Mucosa of rectum (tissue), 2 donors: ENCODE results near the gene ACP3.
A peak's percentile ranks its signal among the peaks of the same experiment; 100 is the strongest.
"Not testable (repeated sequence)": the region's sequence is repeated elsewhere in the genome, so short reads cannot be mapped to it uniquely, and the experiment has no call there.

Experiments used
- H3K27ac ChIP-seq, 2 donors: one replicate each; pipeline ENCODE4 v1.7.0; 2013; ENCODE audit warnings: inconsistent platforms in 2 of 2, low read depth in 2 of 2, low read length in 2 of 2
- H3K27me3 ChIP-seq, 2 donors: one replicate each; pipeline ENCODE4 v1.7.0; 2013; ENCODE audit warnings: low read length in 2 of 2; ENCODE audit not compliant: control insufficient read depth in 2 of 2, insufficient read depth in 2 of 2
- H3K36me3 ChIP-seq, 2 donors: one replicate each; pipeline ENCODE4 v1.7.0; 2013; ENCODE audit warnings: low read length in 2 of 2; ENCODE audit not compliant: control insufficient read depth in 2 of 2, insufficient read depth in 2 of 2
- H3K4me1 ChIP-seq, 2 donors: one replicate each; pipeline ENCODE4 v1.7.0; 2013; ENCODE audit warnings: low read length in 2 of 2, mild to moderate bottlenecking in 1 of 2; ENCODE audit not compliant: control insufficient read depth in 2 of 2, insufficient read depth in 2 of 2
- H3K4me3 ChIP-seq, 2 donors: one replicate each; pipeline ENCODE4 v1.7.0; 2013; ENCODE audit warnings: low read length in 2 of 2
- H3K9ac ChIP-seq, 2 donors: one replicate each; pipeline ENCODE4 v1.7.0; 2013; ENCODE audit warnings: low read length in 2 of 2, low read depth in 1 of 2, mild to moderate bottlenecking in 1 of 2
- H3K9me3 ChIP-seq, 2 donors: one replicate each; pipeline ENCODE4 v1.7.0; 2013; ENCODE audit warnings: low read length in 2 of 2; ENCODE audit not compliant: control insufficient read depth in 2 of 2
- donor health status: healthy.
- donor health status: Normal muscosa, but diverticular disease.

The ACP3 gene

GRCh38 chr3:132354916-132355702 lies 37.9 kb downstream of the ACP3 start:
- H3K9me3 ChIP-seq, result no peaks in the 10 kb centered on the region
- no peak overlapping the region for H3K27ac ChIP-seq
- no peaks in the 10 kb centered on the region for H3K4me1 ChIP-seq
- no peak overlapping the region for H3K4me3 ChIP-seq
- no peak overlapping the region for H3K9ac ChIP-seq
- H3K36me3 ChIP-seq, result no peaks in the 10 kb centered on the region
- no peaks in the 10 kb centered on the region for H3K27me3 ChIP-seq

GRCh38 chr3:132356568-132356967 lies 39.4 kb downstream of the ACP3 start:
- no peaks in the 10 kb centered on the region for H3K36me3 ChIP-seq
- no peaks in the 10 kb centered on the region for H3K4me1 ChIP-seq
- no peak overlapping the region for H3K27ac ChIP-seq
- no peak overlapping the region for H3K9ac ChIP-seq
- no peaks in the 10 kb centered on the region for H3K9me3 ChIP-seq
- H3K27me3 ChIP-seq, result no peaks in the 10 kb centered on the region
- no peak overlapping the region for H3K4me3 ChIP-seq

GRCh38 chr3:132360717-132361116 lies 43.5 kb downstream of the ACP3 start:
- Histone ChIP-seq H3K4me3 (no peak overlapping the region), H3K27ac (no peak overlapping the region), H3K27me3 (no peaks in the 10 kb centered on the region), H3K36me3 (no peaks in the 10 kb centered on the region), H3K4me1 (no peaks in the 10 kb centered on the region), H3K9ac (no peak overlapping the region), H3K9me3 (no peaks in the 10 kb centered on the region)

GRCh38 chr3:132362329-132362728 lies 45.1 kb downstream of the ACP3 start:
- no peaks in the 10 kb centered on the region for H3K36me3 ChIP-seq
- no peak overlapping the region for H3K27ac ChIP-seq
- no peaks in the 10 kb centered on the region for H3K9me3 ChIP-seq
- H3K9ac ChIP-seq, result no peak overlapping the region
- H3K4me3 ChIP-seq, result no peak overlapping the region
- H3K4me1 ChIP-seq, result no peaks in the 10 kb centered on the region
- H3K27me3 ChIP-seq, result no peaks in the 10 kb centered on the region

- Histone ChIP-seq H3K9ac (no peak overlapping the region), H3K27me3 (no peaks in the 10 kb centered on the region), H3K4me3 (no peak overlapping the region), H3K9me3 (no peaks in the 10 kb centered on the region), H3K27ac (no peak overlapping the region), H3K4me1 (no peaks in the 10 kb centered on the region), H3K36me3 (no peaks in the 10 kb centered on the region)
Measured at GRCh38 chr3:132368515-132368914, 51.3 kb downstream of the ACP3 start.

- Histone ChIP-seq H3K27me3 (no peaks in the 10 kb centered on the region), H3K27ac (no peak overlapping the region), H3K9me3 (no peaks in the 10 kb centered on the region), H3K9ac (no peak overlapping the region), H3K4me3 (no peak overlapping the region), H3K4me1 (no peaks in the 10 kb centered on the region), H3K36me3 (no peaks in the 10 kb centered on the region)
Measured at GRCh38 chr3:132368962-132369361, 51.8 kb downstream of the ACP3 start.

GRCh38 chr3:132376945-132377354 lies 59.7 kb downstream of the ACP3 start:
- not testable (repeated sequence) for H3K27ac ChIP-seq

GRCh38 chr3:132378048-132378762 lies 61.0 kb downstream of the ACP3 start:
- H3K27ac ChIP-seq, result no peak overlapping the region
- H3K36me3 ChIP-seq, result no peaks in the 10 kb centered on the region
- H3K9ac ChIP-seq, result no peak overlapping the region
- no peaks in the 10 kb centered on the region for H3K27me3 ChIP-seq
- no peaks in the 10 kb centered on the region for H3K4me1 ChIP-seq
- H3K4me3 ChIP-seq, result no peak overlapping the region
- no peaks in the 10 kb centered on the region for H3K9me3 ChIP-seq

More at GRCh38 chr3:132376945-132377354, 59.7 kb downstream of the ACP3 start:
- H3K9ac ChIP-seq, H3K36me3 ChIP-seq, H3K4me1 ChIP-seq, H3K27me3 ChIP-seq, H3K9me3 ChIP-seq: not testable (repeated sequence)
- H3K4me3 ChIP-seq, result peak overlapping the region; percentile 30 to 42

GRCh38 chr3:132378846-132379245 lies 61.6 kb downstream of the ACP3 start:
- Histone ChIP-seq H3K4me1 (no peaks in the 10 kb centered on the region), H3K27ac (no peak overlapping the region), H3K9me3 (no peaks in the 10 kb centered on the region)

GRCh38 chr3:132380920-132381319 lies 63.7 kb downstream of the ACP3 start:
- Histone ChIP-seq H3K9me3 (no peaks in the 10 kb centered on the region), H3K4me3 (no peak overlapping the region), H3K27ac (no peak overlapping the region), H3K9ac (no peak overlapping the region), H3K4me1 (no peaks in the 10 kb centered on the region), H3K36me3 (no peaks in the 10 kb centered on the region), H3K27me3 (no peaks in the 10 kb centered on the region)

More at GRCh38 chr3:132378846-132379245, 61.6 kb downstream of the ACP3 start:
- Histone ChIP-seq H3K27me3 (no peaks in the 10 kb centered on the region), H3K9ac (no peak overlapping the region), H3K4me3 (no peak overlapping the region), H3K36me3 (no peaks in the 10 kb centered on the region)
